HepG2 (cell line): Measurements from ENCODE around the gene SERINC2. TPM values are rescaled to one million over a fixed set of nuclear protein-coding genes. Genes with fewer than 3 reads are reported as not detected.

ENCODE experiments used
- CBX5 ChIP-seq: sonication (generic); formaldehyde crosslinking; IDR thresholded peaks from 2 replicates; pipeline ENCODE4 v1.4.0; 2020; ENCODE audit warnings: missing genetic modification reagents, borderline replicate concordance
- CREM ChIP-seq, 2 experiments: sonication (generic) in 1 of 2; formaldehyde crosslinking in 1 of 2; IDR thresholded peaks; 2 replicates each; pipeline versions ENCODE4 v1.4.0 to v1.6.1; 2016 to 2020; ENCODE audit warnings: antibody characterized with exemption in 1 of 2, mild to moderate bottlenecking in 1 of 2, missing genetic modification reagents in 1 of 2
- KAT8 ChIP-seq: IDR thresholded peaks from 2 replicates; pipeline ENCODE4 v1.6.1; 2016; ENCODE audit warnings: missing genetic modification reagents, missing compliant biosample characterization
- KMT2A ChIP-seq: sonication (generic); formaldehyde crosslinking; IDR thresholded peaks from 2 replicates; pipeline ENCODE4 v1.4.0; 2020; ENCODE audit warnings: missing genetic modification reagents
- KMT2B ChIP-seq: IDR thresholded peaks from 2 replicates; pipeline ENCODE4 v1.6.1; 2016; ENCODE audit warnings: missing genetic modification reagents, missing compliant biosample characterization
- NFATC3 ChIP-seq: sonication (generic); formaldehyde crosslinking; IDR thresholded peaks from 2 replicates; pipeline ENCODE4 v1.5.1; 2020; ENCODE audit warnings: mild to moderate bottlenecking, missing genetic modification reagents
- NONO ChIP-seq, 2 experiments: fragments of 450-650 bp in 1 of 2; sonication (generic) in 1 of 2; formaldehyde crosslinking in 1 of 2; IDR thresholded peaks in 1 of 2; conservative IDR thresholded peaks in 1 of 2; 2 replicates each; pipeline versions ENCODE4 v1.6.1 to v1.8.0; 2017 to 2022; ENCODE audit warnings: mild to moderate bottlenecking in 1 of 2, missing genetic modification reagents in 1 of 2, moderate library complexity in 1 of 2
- RXRA ChIP-seq: sonication (generic); formaldehyde crosslinking; IDR thresholded peaks from 2 replicates; pipeline ENCODE4 v1.5.1; 2020; ENCODE audit warnings: missing genetic modification reagents
- SP2 ChIP-seq: sonication (generic); formaldehyde crosslinking; IDR thresholded peaks from 2 replicates; pipeline ENCODE4 v1.5.1; 2020; ENCODE audit warnings: mild to moderate bottlenecking, missing genetic modification reagents
- SPEN ChIP-seq: sonication (generic); formaldehyde crosslinking; IDR thresholded peaks from 2 replicates; pipeline ENCODE4 v1.5.1; 2020; ENCODE audit warnings: low read depth, mild to moderate bottlenecking, missing genetic modification reagents
- THAP11 ChIP-seq: IDR thresholded peaks from 2 replicates; pipeline ENCODE4 v1.6.1; 2016; ENCODE audit warnings: missing biosample characterization, missing genetic modification reagents
- ZBTB3 ChIP-seq: sonication (generic); formaldehyde crosslinking; IDR thresholded peaks from 2 replicates; pipeline ENCODE4 v1.4.0; 2020; ENCODE audit warnings: low read depth, mild to moderate bottlenecking, moderate library complexity, missing genetic modification reagents, borderline replicate concordance
- ZNF44 ChIP-seq: sonication (generic); formaldehyde crosslinking; IDR thresholded peaks from 2 replicates; pipeline ENCODE4 v1.5.1; 2020; ENCODE audit warnings: mild to moderate bottlenecking, missing genetic modification reagents
- ZNF572 ChIP-seq: sonication (generic); formaldehyde crosslinking; IDR thresholded peaks from 2 replicates; pipeline ENCODE4 v1.5.1; 2020; ENCODE audit warnings: mild to moderate bottlenecking, missing genetic modification reagents
- ZNF605 ChIP-seq: sonication (generic); formaldehyde crosslinking; IDR thresholded peaks from 2 replicates; pipeline ENCODE4 v1.8.0; 2022; ENCODE audit warnings: mild to moderate bottlenecking, missing genetic modification reagents
- ZNF816 ChIP-seq: sonication (generic); formaldehyde crosslinking; IDR thresholded peaks from 2 replicates; pipeline ENCODE4 v1.8.0; 2022; ENCODE audit warnings: missing genetic modification reagents, mild to moderate bottlenecking, borderline replicate concordance
- ZSCAN20 ChIP-seq: sonication (generic); formaldehyde crosslinking; IDR thresholded peaks from 2 replicates; pipeline ENCODE4 v1.4.0; 2020; ENCODE audit warnings: missing genetic modification reagents, mild to moderate bottlenecking, borderline replicate concordance
- polyA plus RNA-seq, 8 experiments: library from polyadenylated mRNA; depleted of rRNA in 3 of 8; stranded (reverse) in 7 of 8; unstranded in 1 of 8; fragments of >200 nt; fragmentation: Illumina TruSeq in 4 of 8; extraction: Trizol in 4 of 8; gene quantifications; 2 replicates each; pipeline versions ENCODE4 v1.2.1 to v1.2.3, GENCODE V29; 2011 to 2016; ENCODE audit warnings: low read depth in 4 of 8, missing spikeins in 1 of 8, mixed read lengths in 1 of 8; ENCODE audit not compliant: insufficient read depth in 1 of 8
- total RNA-seq, 5 experiments: library from RNA; depleted of rRNA; stranded (reverse); fragments of >200 nt; fragmentation: Illumina TruSeq; extraction: Trizol; gene quantifications; 2 replicates each; pipeline ENCODE4 v1.2.3, GENCODE V29; 2016; ENCODE audit warnings: low read depth in 1 of 5
- TF ChIP-seq, protein P1 (sequence below): sonication (generic); formaldehyde crosslinking; IDR thresholded peaks from 2 replicates; pipeline ENCODE4 v1.4.0; 2020; ENCODE audit warnings: low read depth, mild to moderate bottlenecking, missing genetic modification reagents
- TF ChIP-seq, protein P2 (sequence below): sonication (generic); formaldehyde crosslinking; conservative IDR thresholded peaks from 2 replicates; pipeline ENCODE4 v1.5.0; 2020; ENCODE audit warnings: missing genetic modification reagents
- TF ChIP-seq, protein P3 (sequence below): sonication (generic); formaldehyde crosslinking; conservative IDR thresholded peaks from 2 replicates; pipeline ENCODE4 v1.4.0; 2020; ENCODE audit warnings: mild to moderate bottlenecking, missing genetic modification reagents, moderate library complexity
- TF ChIP-seq, protein P4 (sequence below): sonication (generic); formaldehyde crosslinking; IDR thresholded peaks from 2 replicates; pipeline ENCODE4 v1.8.1; 2023; ENCODE audit warnings: mild to moderate bottlenecking, missing genetic modification reagents

Gene SERINC2
- total and polyA plus RNA-seq, 2 of the 13 experiments (the other 11 are each of a cell fraction or from before 2014, with no cell fraction given), result 4.8 to 126 TPM

DNA sequence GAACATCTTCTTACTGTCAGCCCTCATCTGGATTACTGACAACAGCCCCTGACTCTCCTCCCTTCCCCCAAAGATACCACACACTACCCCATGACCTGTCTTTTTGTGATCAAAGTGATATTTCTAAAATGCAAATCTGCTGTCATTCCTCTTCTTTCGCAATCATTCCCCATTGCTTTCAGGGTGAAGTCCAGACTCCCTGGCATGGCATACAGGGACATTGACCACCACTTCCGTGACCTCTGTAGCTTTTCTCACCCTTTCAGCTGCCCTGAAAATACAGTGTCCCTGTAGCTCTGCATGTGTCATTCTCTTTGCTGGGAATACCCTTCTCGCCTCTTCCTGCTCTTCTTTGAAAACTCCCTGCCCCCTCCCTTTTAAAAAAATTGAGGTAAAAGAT is 4.1 kb downstream of the SERINC2 start (continued):
- TF ChIP-seq, protein P1, sequence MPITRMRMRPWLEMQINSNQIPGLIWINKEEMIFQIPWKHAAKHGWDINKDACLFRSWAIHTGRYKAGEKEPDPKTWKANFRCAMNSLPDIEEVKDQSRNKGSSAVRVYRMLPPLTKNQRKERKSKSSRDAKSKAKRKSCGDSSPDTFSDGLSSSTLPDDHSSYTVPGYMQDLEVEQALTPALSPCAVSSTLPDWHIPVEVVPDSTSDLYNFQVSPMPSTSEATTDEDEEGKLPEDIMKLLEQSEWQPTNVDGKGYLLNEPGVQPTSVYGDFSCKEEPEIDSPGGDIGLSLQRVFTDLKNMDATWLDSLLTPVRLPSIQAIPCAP (CRISPR knock-in tag), result no peak
- TF ChIP-seq ZNF816 (CRISPR knock-in tag) (peak; percentile 69; the same call in 1 of the 2 replicates), ZNF572 (CRISPR knock-in tag) (no peak), ZBTB3 (CRISPR knock-in tag) (0 out of 2 replicates have a peak, but pooled peaks have one; percentile 59), ZSCAN20 (no peak), KMT2A (CRISPR knock-in tag) (no peak), KAT8 (peak; percentile 76; the same call in 1 of the 2 replicates), KMT2B (CRISPR knock-in tag) (no peak), SPEN (peak; percentile 15; the same call in 1 of the 2 replicates), ZNF605 (CRISPR knock-in tag) (no peak), SP2 (CRISPR knock-in tag) (no peak), CBX5 (0 out of 2 replicates have a peak, but pooled peaks have one; percentile 23), RXRA (peak; percentile 93; the same call in 1 of the 2 replicates), ZNF44 (0 out of 2 replicates have a peak, but pooled peaks have one; percentile 43), NONO (IDR thresholded peaks at IDR 0.05) (no peak), NONO (CRISPR knock-in tag; conservative IDR thresholded peaks at IDR 0.05) (peak; percentile 56; the same call in 1 of the 2 replicates), THAP11 (CRISPR knock-in tag) (peak; percentile 73), NFATC3 (CRISPR knock-in tag) (no peak), CREM (IDR thresholded peaks at IDR 0.05) (peak; percentile 63), CREM (CRISPR knock-in tag; IDR thresholded peaks at IDR 0.05) (no peak)
- TF ChIP-seq, protein P2, sequence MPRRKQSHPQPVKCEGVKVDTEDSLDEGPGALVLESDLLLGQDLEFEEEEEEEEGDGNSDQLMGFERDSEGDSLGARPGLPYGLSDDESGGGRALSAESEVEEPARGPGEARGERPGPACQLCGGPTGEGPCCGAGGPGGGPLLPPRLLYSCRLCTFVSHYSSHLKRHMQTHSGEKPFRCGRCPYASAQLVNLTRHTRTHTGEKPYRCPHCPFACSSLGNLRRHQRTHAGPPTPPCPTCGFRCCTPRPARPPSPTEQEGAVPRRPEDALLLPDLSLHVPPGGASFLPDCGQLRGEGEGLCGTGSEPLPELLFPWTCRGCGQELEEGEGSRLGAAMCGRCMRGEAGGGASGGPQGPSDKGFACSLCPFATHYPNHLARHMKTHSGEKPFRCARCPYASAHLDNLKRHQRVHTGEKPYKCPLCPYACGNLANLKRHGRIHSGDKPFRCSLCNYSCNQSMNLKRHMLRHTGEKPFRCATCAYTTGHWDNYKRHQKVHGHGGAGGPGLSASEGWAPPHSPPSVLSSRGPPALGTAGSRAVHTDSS (CRISPR knock-in tag), result no peak
- TF ChIP-seq, protein P3, sequence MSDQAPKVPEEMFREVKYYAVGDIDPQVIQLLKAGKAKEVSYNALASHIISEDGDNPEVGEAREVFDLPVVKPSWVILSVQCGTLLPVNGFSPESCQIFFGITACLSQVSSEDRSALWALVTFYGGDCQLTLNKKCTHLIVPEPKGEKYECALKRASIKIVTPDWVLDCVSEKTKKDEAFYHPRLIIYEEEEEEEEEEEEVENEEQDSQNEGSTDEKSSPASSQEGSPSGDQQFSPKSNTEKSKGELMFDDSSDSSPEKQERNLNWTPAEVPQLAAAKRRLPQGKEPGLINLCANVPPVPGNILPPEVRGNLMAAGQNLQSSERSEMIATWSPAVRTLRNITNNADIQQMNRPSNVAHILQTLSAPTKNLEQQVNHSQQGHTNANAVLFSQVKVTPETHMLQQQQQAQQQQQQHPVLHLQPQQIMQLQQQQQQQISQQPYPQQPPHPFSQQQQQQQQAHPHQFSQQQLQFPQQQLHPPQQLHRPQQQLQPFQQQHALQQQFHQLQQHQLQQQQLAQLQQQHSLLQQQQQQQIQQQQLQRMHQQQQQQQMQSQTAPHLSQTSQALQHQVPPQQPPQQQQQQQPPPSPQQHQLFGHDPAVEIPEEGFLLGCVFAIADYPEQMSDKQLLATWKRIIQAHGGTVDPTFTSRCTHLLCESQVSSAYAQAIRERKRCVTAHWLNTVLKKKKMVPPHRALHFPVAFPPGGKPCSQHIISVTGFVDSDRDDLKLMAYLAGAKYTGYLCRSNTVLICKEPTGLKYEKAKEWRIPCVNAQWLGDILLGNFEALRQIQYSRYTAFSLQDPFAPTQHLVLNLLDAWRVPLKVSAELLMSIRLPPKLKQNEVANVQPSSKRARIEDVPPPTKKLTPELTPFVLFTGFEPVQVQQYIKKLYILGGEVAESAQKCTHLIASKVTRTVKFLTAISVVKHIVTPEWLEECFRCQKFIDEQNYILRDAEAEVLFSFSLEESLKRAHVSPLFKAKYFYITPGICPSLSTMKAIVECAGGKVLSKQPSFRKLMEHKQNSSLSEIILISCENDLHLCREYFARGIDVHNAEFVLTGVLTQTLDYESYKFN (CRISPR knock-in tag), result peak; percentile 93
- TF ChIP-seq, protein P4, sequence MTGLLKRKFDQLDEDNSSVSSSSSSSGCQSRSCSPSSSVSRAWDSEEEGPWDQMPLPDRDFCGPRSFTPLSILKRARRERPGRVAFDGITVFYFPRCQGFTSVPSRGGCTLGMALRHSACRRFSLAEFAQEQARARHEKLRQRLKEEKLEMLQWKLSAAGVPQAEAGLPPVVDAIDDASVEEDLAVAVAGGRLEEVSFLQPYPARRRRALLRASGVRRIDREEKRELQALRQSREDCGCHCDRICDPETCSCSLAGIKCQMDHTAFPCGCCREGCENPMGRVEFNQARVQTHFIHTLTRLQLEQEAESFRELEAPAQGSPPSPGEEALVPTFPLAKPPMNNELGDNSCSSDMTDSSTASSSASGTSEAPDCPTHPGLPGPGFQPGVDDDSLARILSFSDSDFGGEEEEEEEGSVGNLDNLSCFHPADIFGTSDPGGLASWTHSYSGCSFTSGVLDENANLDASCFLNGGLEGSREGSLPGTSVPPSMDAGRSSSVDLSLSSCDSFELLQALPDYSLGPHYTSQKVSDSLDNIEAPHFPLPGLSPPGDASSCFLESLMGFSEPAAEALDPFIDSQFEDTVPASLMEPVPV (CRISPR knock-in tag), result 0 out of 2 replicates have a peak, but pooled peaks have one; percentile 42
